ENCODE measurements around the gene SLC6A18.

- TF ChIP-seq POLR2AphosphoS5 (IDR thresholded peaks at IDR 0.05; ENCODE audit: low read depth, low read length) (no peak), POLR2A (IDR thresholded peaks at IDR 0.05; ENCODE audit: low read depth, low read length) (no peak)
These were observed 60.0 kb downstream of the SLC6A18 start for GRCh38 chr5:1285141-1285540.

All from GM12892 (cell line).